Mesothelial cell of epicardium (in vitro differentiated cells): Measurements from ENCODE around the gene RBM19. TPM values are rescaled to one million over a fixed set of nuclear protein-coding genes. Genes with fewer than 3 reads are reported as not detected.

Experiments used
- DNase-seq, 2 experiments: peaks; one replicate each; pipeline ENCODE4 v3.0.0; 2021; ENCODE audit warnings: low spot score in 2 of 2; ENCODE audit not compliant: unreplicated experiment in 2 of 2
- H3K27ac Mint-ChIP-seq: 2 replicates; pipeline ENCODE4 v1.8.0; 2021; ENCODE audit warnings: mixed read lengths
- H3K27me3 Mint-ChIP-seq: 2 replicates; pipeline ENCODE4 v1.8.0; 2021; ENCODE audit warnings: low read depth, mixed read lengths
- H3K36me3 Mint-ChIP-seq: 2 replicates; pipeline ENCODE4 v1.8.0; 2021; ENCODE audit warnings: mixed read lengths
- H3K4me1 Mint-ChIP-seq: 2 replicates; pipeline ENCODE4 v1.8.0; 2021; ENCODE audit warnings: mixed read lengths
- H3K4me3 Mint-ChIP-seq: 2 replicates; pipeline ENCODE4 v1.8.0; 2021; ENCODE audit warnings: mild to moderate bottlenecking, moderate library complexity, mixed read lengths
- H3K9me3 Mint-ChIP-seq: 2 replicates; pipeline ENCODE4 v1.8.0; 2021; ENCODE audit warnings: mixed read lengths
- total RNA-seq: library from RNA; stranded (reverse); gene quantifications from 3 replicates; pipeline ENCODE4 v1.2.1, GENCODE V29; 2021
- TF ChIP-seq, protein P1 (sequence below): fragments of 200-600 bp; sonication (generic); IDR thresholded peaks from one replicate; pipeline ENCODE4 v1.5.0; 2021; ENCODE audit warnings: antibody characterized with exemption; ENCODE audit not compliant: unreplicated experiment

RBM19 gene
- total RNA-seq, 1 donor from 2014 or later = 43.4 TPM

- H3K9me3 Mint-ChIP-seq = no peaks in the 10 kb centered on the region
- TF ChIP-seq, protein P1, sequence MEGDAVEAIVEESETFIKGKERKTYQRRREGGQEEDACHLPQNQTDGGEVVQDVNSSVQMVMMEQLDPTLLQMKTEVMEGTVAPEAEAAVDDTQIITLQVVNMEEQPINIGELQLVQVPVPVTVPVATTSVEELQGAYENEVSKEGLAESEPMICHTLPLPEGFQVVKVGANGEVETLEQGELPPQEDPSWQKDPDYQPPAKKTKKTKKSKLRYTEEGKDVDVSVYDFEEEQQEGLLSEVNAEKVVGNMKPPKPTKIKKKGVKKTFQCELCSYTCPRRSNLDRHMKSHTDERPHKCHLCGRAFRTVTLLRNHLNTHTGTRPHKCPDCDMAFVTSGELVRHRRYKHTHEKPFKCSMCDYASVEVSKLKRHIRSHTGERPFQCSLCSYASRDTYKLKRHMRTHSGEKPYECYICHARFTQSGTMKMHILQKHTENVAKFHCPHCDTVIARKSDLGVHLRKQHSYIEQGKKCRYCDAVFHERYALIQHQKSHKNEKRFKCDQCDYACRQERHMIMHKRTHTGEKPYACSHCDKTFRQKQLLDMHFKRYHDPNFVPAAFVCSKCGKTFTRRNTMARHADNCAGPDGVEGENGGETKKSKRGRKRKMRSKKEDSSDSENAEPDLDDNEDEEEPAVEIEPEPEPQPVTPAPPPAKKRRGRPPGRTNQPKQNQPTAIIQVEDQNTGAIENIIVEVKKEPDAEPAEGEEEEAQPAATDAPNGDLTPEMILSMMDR = no peak
- H3K4me1 Mint-ChIP-seq = no peaks in the 10 kb centered on the region
- H3K4me3 Mint-ChIP-seq = no peak overlapping the region
- H3K27ac Mint-ChIP-seq = no peak overlapping the region
- H3K36me3 Mint-ChIP-seq = peaks cover 2% of the 10 kb centered on the region
- DNase-seq = no peak
- H3K27me3 Mint-ChIP-seq = no peaks in the 10 kb centered on the region
Measured at GRCh38 chr12:113820309-113820708, 145.8 kb downstream of the RBM19 start.

DNA sequence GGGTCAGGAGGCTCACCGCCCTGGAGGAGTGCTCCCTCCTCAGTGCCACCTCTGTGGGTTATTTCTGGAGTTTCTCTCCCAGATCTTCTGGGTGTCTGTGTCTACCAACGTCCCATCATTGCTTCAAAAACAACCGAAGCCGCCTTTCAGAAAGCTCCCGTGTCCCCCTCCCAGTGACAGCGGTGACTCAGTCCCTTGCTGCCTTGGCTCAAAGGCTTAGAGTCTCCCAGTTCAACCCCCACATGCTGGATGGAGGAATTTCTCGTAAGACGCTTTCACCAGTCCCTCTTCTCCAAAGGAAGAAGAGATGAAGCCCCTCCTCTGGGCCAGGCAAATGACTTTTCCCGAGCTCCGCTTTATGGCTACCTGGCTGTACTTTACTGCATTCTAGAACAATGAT lies 146.6 kb downstream of the RBM19 start:
- TF ChIP-seq, protein P1 = no peak
- Mint-ChIP-seq H3K4me1 (no peaks in the 10 kb centered on the region), H3K27ac (no peak overlapping the region), H3K36me3 (peaks cover 2% of the 10 kb centered on the region), H3K9me3 (no peaks in the 10 kb centered on the region), H3K4me3 (no peak overlapping the region), H3K27me3 (no peaks in the 10 kb centered on the region)
- DNase-seq = no peak

DNA sequence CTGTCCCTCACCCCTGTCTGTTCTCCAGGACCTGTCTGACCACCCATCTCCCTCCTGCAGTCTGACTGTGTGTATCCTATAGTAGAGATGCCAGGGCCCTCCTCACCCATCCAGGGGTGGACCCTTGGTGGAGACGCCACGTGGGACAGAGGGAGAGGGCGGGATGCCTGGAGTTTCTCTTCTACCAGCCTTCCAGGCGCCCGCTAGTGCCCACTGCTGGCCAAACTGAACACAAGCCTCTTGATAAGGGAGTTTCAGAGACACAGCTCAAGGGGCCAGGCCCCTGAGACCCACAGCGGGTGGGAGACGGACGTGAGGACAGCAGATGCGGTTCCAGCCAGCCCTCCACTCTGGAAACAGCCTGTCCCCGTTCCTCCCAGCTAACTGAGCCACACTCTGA lies 147.3 kb downstream of the RBM19 start:
- Mint-ChIP-seq H3K27me3 (no peaks in the 10 kb centered on the region), H3K9me3 (no peaks in the 10 kb centered on the region), H3K27ac (no peak overlapping the region), H3K4me1 (no peaks in the 10 kb centered on the region), H3K36me3 (peaks cover 2% of the 10 kb centered on the region), H3K4me3 (no peak overlapping the region)
- DNase-seq = no peak
- TF ChIP-seq, protein P1 = no peak

DNA sequence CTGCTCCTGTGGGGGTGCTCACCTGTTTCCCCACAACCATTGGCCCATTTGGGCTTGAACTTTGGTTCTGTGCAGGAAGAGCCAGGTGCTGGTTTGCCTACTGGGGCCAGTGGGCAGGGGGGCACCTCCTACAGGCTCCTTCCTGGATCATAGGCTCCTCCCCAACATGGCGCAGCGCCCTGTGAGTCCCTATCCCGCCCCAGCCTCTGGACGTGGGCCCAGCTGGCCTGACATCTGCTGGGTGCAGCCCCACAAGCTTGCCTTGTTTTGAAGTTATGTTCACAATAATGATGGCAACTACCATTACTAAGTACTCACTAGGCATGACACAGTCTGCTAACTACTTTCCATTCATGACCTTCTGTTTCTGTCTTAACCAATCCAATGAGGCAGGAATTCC lies 147.8 kb downstream of the RBM19 start:
- TF ChIP-seq, protein P1 = no peak

DNA sequence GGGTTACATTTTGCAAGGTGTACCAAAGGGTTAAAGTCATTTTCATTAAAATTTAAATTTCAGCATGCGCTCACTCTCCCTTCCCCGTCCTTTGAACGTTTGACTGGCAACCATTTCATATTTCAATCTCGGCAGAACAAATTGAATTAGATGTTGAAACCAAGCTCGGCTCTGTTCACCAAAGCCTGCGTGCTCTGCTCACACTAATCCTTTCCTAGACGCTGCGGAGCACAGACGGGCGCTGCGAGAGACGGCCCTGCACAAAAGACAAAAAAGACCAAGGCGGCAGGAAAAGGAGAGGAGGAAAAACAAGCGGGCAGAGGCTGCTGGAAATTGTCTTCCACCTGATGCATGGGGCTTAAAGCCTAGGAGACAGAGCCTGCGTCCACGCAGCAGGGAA lies 149.3 kb downstream of the RBM19 start:
- H3K4me3 Mint-ChIP-seq = no peak overlapping the region
- no peak overlapping the region for H3K27ac Mint-ChIP-seq
- H3K4me1 Mint-ChIP-seq = no peaks in the 10 kb centered on the region

More for the DNA sequence above, 147.8 kb downstream of the RBM19 start:
- Mint-ChIP-seq H3K4me3 (no peak overlapping the region), H3K27me3 (no peaks in the 10 kb centered on the region), H3K9me3 (no peaks in the 10 kb centered on the region), H3K27ac (no peak overlapping the region), H3K4me1 (no peaks in the 10 kb centered on the region), H3K36me3 (peaks cover 2% of the 10 kb centered on the region)
- no peak for DNase-seq

DNA sequence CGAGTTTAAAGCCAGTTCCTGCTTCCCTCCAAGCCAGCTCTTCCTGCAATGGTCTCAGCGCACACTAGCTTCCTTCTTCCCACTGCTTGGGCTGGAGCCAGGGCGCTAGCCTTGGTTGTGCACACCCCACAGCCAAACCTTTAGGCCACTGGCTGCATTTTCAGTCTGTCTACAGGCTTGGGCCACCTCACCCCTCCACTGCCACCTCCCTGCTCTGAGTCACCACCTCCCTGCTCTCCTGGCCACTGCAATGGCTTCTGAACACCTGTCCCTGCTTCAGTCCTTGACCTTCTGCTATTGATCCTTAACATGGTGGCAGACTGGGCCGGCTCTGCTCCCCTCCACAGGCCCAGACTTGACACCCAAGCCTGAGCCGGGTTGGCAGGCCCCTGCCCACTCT lies 151.1 kb downstream of the RBM19 start:
- no peak overlapping the region for H3K27ac Mint-ChIP-seq
- DNase-seq = no peak
- no peak overlapping the region for H3K4me3 Mint-ChIP-seq

More for the DNA sequence above, 149.3 kb downstream of the RBM19 start:
- no peak for DNase-seq
- peaks cover 2% of the 10 kb centered on the region for H3K36me3 Mint-ChIP-seq
- TF ChIP-seq, protein P1 = no peak
- H3K27me3 Mint-ChIP-seq = no peaks in the 10 kb centered on the region
- H3K9me3 Mint-ChIP-seq = no peaks in the 10 kb centered on the region

More for the DNA sequence above, 151.1 kb downstream of the RBM19 start:
- Mint-ChIP-seq H3K9me3 (no peaks in the 10 kb centered on the region), H3K4me1 (no peaks in the 10 kb centered on the region), H3K27me3 (no peaks in the 10 kb centered on the region), H3K36me3 (peaks cover 4% of the 10 kb centered on the region)
- TF ChIP-seq, protein P1 = no peak
